A673 (cell line): ENCODE data around the gene KCNH8. TPM values are rescaled to one million over a fixed set of nuclear protein-coding genes. Genes with fewer than 3 reads are reported as not detected.

ENCODE experiments used
- BruUV-seq: library from RNA; stranded (reverse); fragments of 400-500 nt; replicated peaks from 2 replicates; lab custom pipeline; 2021; lab: Mats Ljungman, UMichigan
- CTCF ChIA-PET: fragments of 300-600 bp; sonication (Branson Sonifier 250); formaldehyde crosslinking; loops from one replicate; lab custom pipeline; 2022; ENCODE audit warnings: antibody characterized with exemption; lab: Charles Lee
- POLR2A ChIA-PET: fragments of 300-600 bp; sonication (Branson Sonifier 250); formaldehyde crosslinking; loops from one replicate; lab custom pipeline; 2022; ENCODE audit warnings: antibody characterized with exemption; ENCODE audit not compliant: low non-redundant PET; lab: Charles Lee
- DNase-seq: peaks from one replicate; pipeline ENCODE4 v3.0.0-alpha.2; 2015; ENCODE audit warnings: low spot score
- H3K27ac ChIP-seq: fragments of 200-600 bp; sonication (generic); 2 replicates; pipeline ENCODE4 v1.5.1; 2016; ENCODE audit warnings: mixed run types, low read depth, mild to moderate bottlenecking, mixed read lengths, antibody characterized with exemption, low read length; ENCODE audit not compliant: poor library complexity, severe bottlenecking
- H3K27me3 ChIP-seq: fragments of 200-600 bp; sonication (generic); replicated peaks from 2 replicates; pipeline ENCODE4 v1.6.1; 2017; ENCODE audit warnings: mixed run types, low read depth, mild to moderate bottlenecking, mixed read lengths, antibody characterized with exemption, low read length; ENCODE audit not compliant: insufficient read depth, poor library complexity
- H3K36me3 ChIP-seq: fragments of 200-600 bp; sonication (generic); 2 replicates; pipeline ENCODE4 v1.6.1; 2016; ENCODE audit warnings: mixed run types, mild to moderate bottlenecking, mixed read lengths, antibody characterized with exemption, low read length; ENCODE audit not compliant: insufficient read depth, poor library complexity, severe bottlenecking
- H3K4me1 ChIP-seq: fragments of 200-600 bp; sonication (generic); 2 replicates; pipeline ENCODE4 v1.6.1; 2017; ENCODE audit warnings: mixed run types, mild to moderate bottlenecking, mixed read lengths, antibody characterized with exemption, low read length; ENCODE audit not compliant: insufficient read depth, poor library complexity, severe bottlenecking
- H3K4me3 ChIP-seq: fragments of 200-600 bp; sonication (generic); 2 replicates; pipeline ENCODE4 v1.5.1; 2016; ENCODE audit warnings: low read depth, mixed run types, mild to moderate bottlenecking, mixed read lengths, low read length; ENCODE audit not compliant: poor library complexity, severe bottlenecking
- H3K9me3 ChIP-seq: fragments of 200-600 bp; sonication (generic); 2 replicates; pipeline ENCODE4 v1.6.1; 2016; ENCODE audit warnings: mixed run types, low read depth, mild to moderate bottlenecking, mixed read lengths, antibody characterized with exemption, low read length; ENCODE audit not compliant: poor library complexity, severe bottlenecking
- EZH2 ChIP-seq: fragments of 200-600 bp; sonication (generic); IDR thresholded peaks from 2 replicates; pipeline ENCODE4 v1.6.1; 2017; ENCODE audit warnings: borderline replicate concordance, low read depth, mild to moderate bottlenecking, mixed read lengths, antibody characterized with exemption, low read length; ENCODE audit not compliant: poor library complexity, severe bottlenecking
- intact Hi-C: fragments of 100-400 bp; cut with micrococcal nuclease; formaldehyde crosslinking; loops from one replicate; pipeline ENCODE4 v1.10.0; 2022; ENCODE audit not compliant: unreplicated experiment
- total RNA-seq: library from RNA; stranded (reverse); gene quantifications from 2 replicates; pipeline ENCODE4 v1.2.3, GENCODE V29; 2021
- TF ChIP-seq, protein P1 (sequence below): fragments of 300-800, 200-600 bp; sonication (generic); conservative IDR thresholded peaks from 2 replicates; pipeline ENCODE4 v1.5.1; 2017; ENCODE audit warnings: low read depth, mild to moderate bottlenecking, antibody characterized with exemption, low read length, moderate library complexity, mixed read lengths

The KCNH8 gene
- total RNA-seq, 1 experiment from 2014 or later = not detected

DNA sequence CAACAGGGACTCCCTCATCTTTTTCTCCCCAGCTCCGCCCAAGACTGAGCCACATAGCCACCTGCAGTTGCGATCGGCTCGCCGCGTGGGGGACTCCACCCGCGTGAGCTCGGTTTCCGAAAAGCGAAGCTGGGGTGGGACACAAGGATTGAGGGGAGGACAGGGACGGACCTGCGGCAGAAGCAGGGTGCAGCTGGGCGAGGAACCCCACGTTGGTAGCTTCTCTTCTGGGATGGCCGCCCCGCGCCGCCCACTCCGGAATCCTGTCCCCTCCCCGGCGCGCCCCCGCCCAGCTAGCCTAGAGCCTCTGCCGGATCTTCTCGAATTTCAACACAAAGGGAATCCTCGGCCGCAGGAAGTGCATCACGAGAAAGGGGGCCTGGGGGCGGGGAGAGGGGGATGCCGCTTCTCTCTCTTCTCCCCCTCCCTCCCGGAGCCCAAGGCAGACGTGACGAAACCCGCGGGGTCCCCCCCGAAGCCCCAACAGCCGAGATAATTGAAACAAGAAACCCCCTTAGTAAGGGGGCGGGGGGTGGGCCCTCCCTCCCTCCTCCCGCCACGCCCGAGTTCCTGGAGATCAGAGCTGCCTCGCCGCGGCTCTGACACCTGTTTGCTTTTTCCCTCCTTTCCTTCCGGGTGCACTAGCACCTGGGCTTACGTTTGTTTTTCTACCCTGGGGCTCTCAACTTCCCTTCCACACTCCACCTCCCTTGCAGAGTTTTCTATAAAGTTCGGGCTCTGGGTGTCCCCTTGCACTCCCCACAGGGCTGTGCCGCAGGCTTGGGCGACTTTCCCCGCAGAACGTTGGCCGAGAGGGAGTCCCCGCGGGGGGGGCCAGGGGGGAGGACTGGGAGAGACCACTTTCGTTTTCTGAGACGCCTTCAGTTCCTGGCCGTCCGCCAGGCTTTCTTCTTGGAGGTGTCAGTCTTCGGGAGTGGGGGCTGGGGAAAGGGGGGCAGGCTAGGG is 1.3 kb upstream of the KCNH8 start:
- no peaks in the 10 kb centered on the region for H3K36me3 ChIP-seq
- no peaks in the 10 kb centered on the region for H3K9me3 ChIP-seq
- H3K27me3 ChIP-seq = peaks cover 15% of the 10 kb centered on the region
- peak overlapping the region; percentile 50 for H3K4me3 ChIP-seq
- intact Hi-C loops = no loop called here
- H3K27ac ChIP-seq = no peak overlapping the region
- DNase-seq = peak; percentile 86
- TF ChIP-seq, protein P1, sequence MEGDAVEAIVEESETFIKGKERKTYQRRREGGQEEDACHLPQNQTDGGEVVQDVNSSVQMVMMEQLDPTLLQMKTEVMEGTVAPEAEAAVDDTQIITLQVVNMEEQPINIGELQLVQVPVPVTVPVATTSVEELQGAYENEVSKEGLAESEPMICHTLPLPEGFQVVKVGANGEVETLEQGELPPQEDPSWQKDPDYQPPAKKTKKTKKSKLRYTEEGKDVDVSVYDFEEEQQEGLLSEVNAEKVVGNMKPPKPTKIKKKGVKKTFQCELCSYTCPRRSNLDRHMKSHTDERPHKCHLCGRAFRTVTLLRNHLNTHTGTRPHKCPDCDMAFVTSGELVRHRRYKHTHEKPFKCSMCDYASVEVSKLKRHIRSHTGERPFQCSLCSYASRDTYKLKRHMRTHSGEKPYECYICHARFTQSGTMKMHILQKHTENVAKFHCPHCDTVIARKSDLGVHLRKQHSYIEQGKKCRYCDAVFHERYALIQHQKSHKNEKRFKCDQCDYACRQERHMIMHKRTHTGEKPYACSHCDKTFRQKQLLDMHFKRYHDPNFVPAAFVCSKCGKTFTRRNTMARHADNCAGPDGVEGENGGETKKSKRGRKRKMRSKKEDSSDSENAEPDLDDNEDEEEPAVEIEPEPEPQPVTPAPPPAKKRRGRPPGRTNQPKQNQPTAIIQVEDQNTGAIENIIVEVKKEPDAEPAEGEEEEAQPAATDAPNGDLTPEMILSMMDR = peak; percentile 53
- TF ChIP-seq EZH2 = no peak
- BruUV-seq = no TSS peak
- peaks cover 5% of the 10 kb centered on the region for H3K4me1 ChIP-seq
- CTCF ChIA-PET = interaction anchor here (0.7 kb wide), 1 partner anchor 79 kb away, joined by 3 read pairs; no protein-coding TSS in a partner anchor
- POLR2A ChIA-PET = interaction anchor here (0.6 kb wide), 1 partner anchor 1075 kb away, joined by 4 read pairs; no protein-coding TSS in a partner anchor

- H3K4me1 ChIP-seq = peaks cover 5% of the 10 kb centered on the region
- DNase-seq = no peak
- POLR2A ChIA-PET = no interaction called here
- H3K9me3 ChIP-seq = no peaks in the 10 kb centered on the region
- no peak overlapping the region for H3K4me3 ChIP-seq
- H3K27me3 ChIP-seq = peaks cover 15% of the 10 kb centered on the region
- BruUV-seq = no TSS peak
- no peaks in the 10 kb centered on the region for H3K36me3 ChIP-seq
- CTCF ChIA-PET = no interaction called here
- TF ChIP-seq EZH2 = no peak
- TF ChIP-seq, protein P1 = no peak
- intact Hi-C loops = no loop called here
- H3K27ac ChIP-seq = no peak overlapping the region
Observed at GRCh38 chr3:19148768-19149091, 420 bp downstream of the KCNH8 start.

- no peaks in the 10 kb centered on the region for H3K9me3 ChIP-seq
- TF ChIP-seq, protein P1 = no peak
- no peak for TF ChIP-seq EZH2
- no peaks in the 10 kb centered on the region for H3K36me3 ChIP-seq
- intact Hi-C loops = no loop called here
- H3K4me1 ChIP-seq = peaks cover 5% of the 10 kb centered on the region
- H3K27me3 ChIP-seq = peaks cover 15% of the 10 kb centered on the region
- no peak overlapping the region for H3K27ac ChIP-seq
- CTCF ChIA-PET = no interaction called here
- POLR2A ChIA-PET = no interaction called here
- no peak overlapping the region for H3K4me3 ChIP-seq
- DNase-seq = peak; percentile 33
- BruUV-seq = no TSS peak
Observed at GRCh38 chr3:19149368-19149767, 1.1 kb downstream of the KCNH8 start.
